ENCODE data around the gene VPS39.

VPS39 gene

DNA sequence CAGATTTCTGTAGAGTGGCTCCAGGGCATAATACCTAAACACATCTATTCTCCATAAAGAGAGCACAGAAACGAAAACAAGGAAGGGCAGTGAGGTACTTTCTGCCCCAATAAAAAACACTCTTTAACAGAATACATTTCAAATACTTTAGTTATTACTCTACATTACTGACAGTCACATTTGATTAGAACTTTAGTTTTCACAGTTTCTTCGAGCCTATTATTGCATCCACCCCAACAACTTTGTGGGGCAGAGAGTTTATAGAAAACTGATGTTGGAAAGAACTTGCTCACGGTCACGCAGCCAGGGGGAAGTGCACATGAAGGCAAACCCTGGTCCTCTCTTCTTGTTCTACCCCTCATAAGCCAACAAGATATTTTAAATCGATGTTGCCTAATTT lies 9.0 kb downstream of the VPS39 start:
- no peak for DNase-seq

DNA sequence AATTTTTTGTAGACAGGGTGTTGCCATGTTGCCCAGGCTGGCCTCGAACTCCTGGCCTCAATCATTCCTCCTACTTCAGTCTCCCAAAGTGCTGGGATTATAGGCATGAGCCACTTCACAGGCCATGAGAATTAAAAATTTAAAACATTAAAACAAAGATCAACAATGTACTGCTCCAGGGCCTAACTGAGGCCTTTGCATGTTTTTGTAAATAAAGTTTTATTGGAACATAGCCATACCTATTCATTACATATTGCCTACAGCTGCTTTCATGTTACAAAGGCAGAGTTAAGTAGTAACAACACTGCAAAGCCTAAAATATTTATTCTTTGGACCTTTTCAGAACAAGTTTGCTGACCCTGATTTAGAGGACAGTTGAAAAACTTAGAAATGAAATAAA lies 9.6 kb downstream of the VPS39 start:
- no peak for DNase-seq

DNA sequence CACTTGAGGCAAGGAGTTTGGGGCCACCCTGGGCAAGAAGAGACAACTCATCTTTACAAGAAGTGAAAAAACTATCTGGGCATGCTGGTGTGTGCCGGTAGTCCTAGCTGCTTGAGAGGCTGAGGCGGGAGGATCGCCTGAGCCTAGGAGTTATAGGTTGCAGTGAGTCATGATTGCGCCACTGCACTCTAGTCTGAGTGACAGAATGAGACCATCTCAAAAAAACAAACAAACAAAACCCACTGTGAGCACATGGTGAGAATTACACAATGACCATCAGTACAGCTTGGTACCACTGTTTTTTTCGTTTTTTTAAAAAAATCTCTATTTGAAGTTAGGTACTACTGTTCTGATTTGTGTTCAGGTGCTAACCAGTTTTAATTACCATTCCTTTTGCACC lies 13.6 kb downstream of the VPS39 start:
- no peak for DNase-seq

DNA sequence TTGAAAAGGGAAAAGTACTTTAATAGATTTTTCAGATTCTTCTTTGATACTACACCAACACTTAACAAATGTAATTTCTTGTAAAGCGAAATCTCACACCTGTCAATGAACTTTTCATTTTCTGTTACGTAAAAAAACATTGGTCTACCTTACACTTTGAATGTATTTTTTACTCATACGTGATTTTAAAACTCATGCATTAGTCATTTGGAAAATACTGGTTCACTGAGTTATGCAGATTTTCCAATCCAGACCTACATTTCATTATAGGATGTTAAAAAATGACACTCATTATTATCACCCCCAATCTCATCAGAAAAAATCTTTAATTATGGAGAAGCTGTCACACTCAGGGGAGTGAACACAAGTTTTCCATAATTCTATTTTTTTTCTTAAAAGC lies 14.7 kb downstream of the VPS39 start:
- no peak for DNase-seq

DNA sequence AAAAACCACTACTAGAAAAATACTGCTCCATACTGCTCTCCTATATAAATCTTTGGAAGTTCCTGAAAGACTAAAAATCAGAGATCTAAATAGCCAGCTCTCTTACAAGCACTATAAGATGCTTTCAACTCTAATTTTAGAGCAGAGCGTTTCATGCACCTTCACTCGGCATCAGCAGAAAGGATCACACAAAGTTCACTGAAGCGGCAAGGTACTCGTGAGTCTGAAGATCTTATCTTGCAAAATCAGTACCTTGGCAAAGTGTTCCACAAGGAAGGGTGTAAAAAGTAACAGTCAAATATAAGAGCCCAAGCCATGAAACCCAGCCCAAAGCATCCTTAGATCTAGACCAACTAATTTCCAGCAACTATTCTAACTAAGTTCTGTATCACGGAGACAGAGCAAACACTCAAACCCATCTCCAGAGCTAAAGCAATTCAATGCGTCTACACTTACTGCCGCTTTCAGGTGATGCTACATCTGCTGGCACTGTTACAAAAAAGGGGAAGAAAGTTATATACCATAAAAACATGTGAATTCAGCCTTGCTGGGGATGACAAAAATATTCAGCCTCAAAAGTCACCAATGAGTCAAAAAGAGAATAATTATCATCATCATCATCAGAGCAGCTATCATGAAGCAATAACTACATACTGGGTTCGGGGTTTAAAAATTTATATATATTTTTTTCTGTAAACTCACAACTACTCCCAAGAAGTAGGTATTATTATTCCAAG lies 16.3 kb downstream of the VPS39 start:
- DNase-seq, result no peak

DNA sequence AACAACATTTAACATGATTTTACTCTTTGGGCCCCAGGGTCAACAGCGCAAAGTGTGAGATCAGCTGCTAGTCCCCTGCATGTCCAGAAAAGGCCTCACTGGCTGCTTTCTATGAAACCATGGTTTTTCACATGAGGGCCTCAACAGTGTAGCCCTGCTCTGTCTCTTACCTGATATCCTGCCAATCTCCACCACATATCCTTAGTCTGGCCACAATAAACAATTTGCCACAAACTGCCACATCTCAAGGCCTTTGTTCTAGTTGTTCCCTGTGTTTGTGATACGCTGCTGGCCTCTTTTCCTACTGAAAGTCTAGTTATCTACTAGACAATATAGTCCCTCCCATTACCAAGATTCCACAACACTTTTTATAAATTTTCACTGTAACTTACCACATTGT lies 17.7 kb downstream of the VPS39 start:
- DNase-seq, result no peak

DNA sequence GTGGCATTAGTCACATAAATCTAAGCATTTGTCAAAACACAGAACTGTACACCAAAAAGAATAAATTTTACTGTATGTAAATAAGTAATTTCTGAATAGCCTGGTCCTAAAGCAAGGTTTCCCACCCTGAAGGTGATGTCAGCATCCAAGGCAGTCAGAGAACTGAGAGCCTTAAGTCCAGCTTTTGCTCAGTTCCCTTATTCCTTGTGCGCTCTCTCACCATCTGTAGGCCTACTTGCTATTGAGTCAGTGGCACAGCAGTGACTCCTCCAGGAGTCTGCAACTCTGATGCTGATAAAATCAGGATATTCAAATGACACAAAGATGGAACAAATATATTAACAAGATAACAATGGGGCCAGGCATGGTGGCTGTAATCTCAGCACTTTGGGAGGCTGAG lies 22.3 kb downstream of the VPS39 start:
- no peak for DNase-seq

DNA sequence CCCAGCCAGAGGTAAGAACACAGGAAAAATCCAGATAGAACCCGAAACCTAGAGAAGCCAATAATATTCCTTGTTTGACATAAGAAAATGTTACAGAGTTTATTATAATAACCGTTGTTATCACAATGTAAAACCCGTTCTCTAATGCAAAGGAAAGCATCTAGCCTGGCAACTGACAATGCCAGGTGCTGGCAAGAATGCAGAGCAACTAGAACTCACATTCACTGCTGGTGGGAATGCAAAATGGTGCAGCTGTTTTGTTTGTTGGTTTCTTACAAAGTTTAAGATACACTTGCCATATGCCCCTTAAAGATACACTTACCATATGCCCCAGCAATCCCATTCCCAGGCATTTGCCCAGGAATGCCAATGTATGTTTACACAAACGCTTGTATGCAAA lies 23.4 kb downstream of the VPS39 start:
- DNase-seq, result no peak

DNA sequence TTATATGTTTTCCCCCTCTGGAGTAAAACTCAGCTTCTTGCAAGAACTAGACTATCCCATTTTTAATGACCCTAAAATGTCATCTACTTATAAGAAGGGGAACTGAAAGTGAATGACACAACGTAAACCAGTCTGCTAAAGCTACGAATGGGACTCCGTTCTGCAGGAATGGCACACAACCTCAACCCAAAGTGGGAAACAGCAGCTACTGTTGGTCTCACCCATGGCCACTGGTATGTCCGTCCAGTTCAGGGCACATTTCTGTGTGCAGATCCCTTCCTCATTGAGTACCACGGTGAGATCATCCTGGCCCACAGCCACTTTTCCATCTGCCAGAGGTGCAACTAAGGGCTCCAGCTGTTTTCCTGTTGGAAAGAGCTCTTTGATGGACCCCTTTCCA lies 23.8 kb downstream of the VPS39 start:
- DNase-seq, result no peak

DNA sequence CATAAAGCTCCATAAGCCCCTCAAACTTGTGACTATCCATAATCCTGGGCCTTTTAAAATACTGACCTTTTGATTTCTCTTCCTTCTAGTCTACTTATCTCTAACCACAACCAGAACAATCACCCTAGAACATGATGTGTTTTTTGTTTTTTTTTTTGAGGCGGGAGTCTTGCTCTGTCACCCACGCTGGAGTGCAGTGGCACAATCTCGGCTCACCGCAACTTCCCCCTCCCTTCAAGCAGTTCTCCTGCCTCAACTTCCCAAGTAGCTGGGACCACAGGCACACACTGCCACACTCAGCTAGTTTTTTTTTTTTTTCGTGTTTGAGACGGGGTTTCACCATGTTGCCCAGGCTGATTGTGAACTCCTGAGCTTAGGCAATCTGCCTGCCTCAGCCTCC lies 25.1 kb downstream of the VPS39 start:
- DNase-seq, result no peak

DNA sequence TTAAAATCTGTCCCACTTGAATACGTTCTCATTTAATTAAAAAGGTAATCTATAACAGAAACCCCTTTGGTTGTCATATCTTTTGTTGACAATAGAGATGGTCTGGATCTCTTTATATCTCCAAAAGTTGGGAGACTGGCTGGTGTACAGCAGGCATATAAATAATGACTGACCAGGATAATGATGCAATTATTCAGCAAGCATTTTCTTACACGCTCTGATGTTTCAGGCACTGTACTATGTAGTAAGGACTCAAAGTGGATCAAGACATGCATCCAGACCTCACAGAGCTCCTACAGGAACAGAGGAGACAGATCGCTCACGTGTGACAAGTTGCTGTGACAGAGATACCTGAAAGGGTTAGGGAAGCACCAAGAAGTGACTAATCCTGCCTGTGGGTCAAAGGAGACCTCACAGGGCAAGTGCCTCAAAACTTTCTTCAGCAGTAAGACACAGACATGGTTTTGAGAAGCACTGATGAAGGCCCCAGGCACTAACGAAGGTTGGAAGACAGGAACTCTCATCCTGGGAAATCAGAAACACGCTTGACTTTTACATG lies 25.7 kb downstream of the VPS39 start:
- DNase-seq, result no peak

DNA sequence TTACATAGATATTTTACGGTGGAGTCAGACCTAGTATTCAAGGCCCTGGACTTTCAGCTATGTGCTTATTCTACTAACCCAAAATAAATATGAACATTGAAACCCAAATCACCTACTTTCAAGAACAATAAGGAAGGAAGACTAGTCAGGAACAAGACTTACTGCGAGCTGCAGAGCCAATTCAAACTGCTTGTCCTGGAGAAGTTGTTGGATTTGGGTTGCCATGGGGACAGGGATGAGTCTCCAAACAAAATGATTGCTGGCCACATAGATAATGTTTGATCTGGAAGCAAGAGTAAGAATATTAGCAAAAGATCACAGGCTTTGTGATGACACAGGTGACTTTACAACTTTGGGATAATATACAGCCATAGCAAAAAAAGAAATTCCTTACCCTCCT lies 30.0 kb downstream of the VPS39 start:
- no peak for DNase-seq

DNA sequence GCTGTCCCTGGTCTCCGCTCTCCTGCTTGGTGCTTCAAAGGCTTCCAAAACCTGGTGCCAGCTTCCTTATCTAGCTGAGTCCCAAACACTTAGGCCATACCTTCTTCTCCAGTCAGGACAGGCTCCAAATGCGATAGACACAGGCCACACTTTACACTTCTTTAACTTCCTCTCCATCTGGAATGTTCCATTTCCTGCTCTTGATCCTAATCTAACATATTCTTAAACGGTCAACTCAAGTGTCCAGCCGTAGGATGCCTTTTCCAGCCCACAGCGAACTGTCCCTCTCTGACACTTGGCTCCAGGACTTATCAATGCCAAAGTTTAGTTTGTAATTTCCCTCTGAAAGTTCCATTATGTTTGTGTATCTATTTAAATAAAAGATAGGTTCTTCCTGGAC lies 32.4 kb downstream of the VPS39 start:
- peak; percentile 45 for DNase-seq

DNA sequence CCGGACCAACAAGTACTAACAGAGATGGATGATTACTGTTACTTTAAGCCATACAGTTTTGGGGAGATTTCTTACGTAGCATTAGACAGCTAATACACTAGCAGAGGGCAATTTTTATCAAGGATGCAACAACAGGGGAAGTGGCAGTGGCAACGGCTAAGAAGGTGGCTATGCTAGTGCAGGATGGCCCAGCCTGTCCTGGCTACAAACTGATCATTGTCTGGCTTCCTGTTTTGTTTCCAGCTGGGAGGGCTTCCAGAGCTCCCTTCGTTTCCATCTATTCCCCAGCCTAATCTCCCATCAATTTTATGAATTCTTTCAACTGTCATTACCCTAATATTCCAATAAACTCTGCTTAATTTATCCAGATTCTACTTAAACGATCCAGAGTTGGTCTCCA lies 35.6 kb downstream of the VPS39 start:
- no peak for DNase-seq

DNA sequence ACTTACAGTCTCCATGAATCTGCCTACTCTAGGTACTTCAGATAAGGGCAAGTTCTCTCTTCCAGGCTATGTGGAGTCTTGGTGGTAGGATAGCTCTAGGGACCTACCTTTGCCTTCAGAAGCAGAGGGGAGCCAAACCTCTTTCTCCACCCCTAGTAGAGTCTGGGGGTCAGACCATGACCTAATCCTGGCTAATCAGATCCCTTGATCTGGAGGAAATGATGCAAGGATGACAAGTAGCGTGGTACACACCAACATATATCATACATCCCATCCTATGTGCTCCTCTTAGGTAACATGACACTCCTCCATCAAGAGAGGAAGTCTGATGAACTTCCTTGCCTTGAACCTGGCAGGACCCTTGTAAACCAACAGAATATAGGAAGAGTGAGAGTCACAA lies 36.3 kb downstream of the VPS39 start:
- DNase-seq, result no peak

DNA sequence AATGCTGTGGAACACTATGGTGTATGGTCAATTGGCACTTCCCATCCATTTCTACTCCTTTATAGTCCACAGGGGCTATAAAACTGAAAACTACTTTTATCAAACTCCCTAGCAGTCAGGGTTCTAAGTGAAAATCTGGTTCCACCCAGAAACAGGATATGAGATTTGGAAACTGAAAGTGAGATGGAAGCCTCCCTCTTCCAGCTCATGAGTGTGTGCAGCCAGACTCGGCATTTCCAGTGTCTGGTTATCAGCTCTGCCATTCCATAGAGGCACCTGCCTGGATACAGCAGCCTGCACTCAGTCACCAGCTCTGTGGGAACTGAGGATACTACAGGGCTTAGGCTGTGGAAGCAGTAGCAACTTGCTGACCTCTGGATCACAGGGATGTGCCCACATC lies 37.0 kb downstream of the VPS39 start:
- no peak for DNase-seq

DNA sequence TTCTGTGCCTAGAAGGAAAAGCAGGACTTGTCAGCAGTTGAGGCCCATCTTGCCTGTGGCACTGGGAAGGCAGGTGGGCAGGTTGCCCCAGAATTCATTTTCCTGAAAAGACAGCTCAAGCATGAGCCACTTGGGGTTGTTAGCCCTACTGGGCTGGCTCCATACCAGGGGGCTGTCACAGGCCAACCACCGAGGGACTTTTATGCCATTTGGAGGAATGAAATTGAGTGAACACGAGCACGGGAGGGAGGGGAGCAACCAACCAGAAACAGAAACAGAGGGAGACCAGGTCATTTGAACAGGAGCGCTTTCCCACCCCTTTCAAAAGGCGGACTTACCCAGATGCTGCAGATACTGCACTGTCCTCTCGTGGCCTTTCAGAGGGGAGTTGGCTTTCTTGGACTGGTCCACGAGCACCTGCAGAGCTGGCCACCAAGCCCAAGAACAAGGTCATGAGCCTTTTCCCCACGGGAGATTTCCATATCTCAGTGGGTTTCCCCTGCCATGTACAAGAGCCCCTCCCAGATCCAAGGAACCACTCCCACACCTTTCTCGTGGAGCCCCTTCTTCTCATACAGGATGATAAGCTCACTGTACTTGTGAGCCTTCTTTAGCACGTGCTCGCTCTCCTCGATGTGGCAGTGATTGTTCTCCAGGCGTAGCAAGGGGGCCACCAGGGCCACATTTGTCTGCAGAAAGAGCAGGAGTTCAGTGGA lies 41.7 kb downstream of the VPS39 start:
- no peak for DNase-seq

DNA sequence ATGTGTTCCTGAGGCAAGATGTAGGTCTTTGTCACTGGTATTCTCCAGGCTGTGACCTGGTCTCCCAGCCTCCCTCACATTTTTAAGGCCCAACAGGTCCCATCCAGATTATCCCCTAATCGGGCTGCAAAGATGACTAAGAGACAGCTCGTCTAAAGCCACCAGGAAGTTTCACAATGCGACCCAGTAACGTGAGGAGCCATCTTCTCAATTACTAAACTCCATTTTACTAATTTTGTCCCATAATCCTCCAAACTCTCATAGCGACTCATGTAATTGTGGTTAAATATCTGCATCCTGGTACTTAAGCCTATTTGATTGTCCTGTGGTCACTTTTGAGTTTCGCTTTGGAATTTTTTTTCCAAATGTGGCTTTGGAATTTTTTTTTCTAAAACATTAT lies 43.0 kb downstream of the VPS39 start:
- DNase-seq, result no peak

DNA sequence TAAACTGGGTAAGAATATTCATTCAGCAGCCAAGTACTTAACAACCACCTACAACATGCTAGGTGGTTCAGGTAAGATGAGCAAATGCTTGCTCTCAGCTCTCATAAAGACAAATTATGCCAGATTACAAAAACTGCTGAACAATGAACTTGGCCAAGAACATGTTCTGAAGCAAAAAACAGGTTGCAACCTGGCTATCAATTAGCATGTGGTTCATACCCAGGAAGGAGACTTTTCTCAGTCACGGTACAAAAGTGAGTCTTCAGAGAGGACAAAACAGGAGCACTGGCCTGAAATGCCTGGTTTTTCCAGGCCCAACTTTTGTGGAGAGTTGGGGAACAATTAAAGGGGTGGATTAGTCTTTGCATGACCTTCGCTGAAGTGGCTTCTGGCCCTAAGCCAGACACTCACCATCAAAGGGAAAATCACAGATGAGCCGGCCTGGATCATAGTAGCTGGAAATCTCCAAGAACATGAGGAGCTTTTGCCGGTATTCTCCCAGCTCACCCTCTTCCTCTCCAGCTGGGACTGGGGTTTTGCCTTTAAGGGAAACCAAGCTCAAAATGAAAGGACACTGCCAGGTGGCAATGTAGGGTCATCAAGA lies 44.1 kb downstream of the VPS39 start:
- no peak for DNase-seq

DNA sequence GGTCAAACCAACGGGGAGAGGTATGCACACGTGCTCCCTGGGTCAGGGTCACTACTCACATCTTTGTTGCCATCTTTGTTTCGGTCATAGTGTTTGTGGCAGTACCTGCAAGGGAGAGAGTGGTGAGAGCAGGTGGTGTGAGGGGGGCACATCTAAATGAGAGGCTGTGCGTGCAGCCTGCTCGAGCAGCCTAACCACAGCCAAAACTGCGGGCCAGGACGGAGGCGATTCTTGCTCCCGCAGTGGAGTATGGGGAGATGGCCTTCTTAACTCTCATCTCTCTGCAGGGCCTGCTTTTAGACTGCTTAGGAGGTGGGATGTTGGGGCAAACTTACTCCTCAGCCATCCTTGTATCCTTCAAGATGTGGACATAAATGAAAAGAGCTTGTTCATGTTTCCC lies 44.8 kb downstream of the VPS39 start:
- no peak for DNase-seq

DNA sequence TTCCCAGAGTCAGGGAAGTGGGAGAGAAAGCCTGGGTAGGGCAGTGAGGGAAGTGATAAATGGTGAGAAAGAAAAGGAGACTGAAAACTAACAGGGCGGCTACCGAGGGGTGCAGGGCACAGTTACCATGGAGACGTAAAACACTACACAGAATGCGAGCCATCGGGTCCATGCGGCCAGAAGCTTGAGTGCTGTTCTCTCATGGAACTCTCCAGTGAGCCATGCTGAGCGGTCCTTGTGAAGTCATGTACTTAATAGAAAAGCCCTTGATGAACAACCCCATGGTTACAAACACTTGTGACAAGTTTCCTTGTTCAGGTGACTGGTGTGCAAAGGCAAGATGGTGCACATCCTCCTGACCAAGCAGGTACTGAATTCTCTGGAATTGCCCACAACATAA lies 48.0 kb downstream of the VPS39 start:
- DNase-seq, result no peak

DNA sequence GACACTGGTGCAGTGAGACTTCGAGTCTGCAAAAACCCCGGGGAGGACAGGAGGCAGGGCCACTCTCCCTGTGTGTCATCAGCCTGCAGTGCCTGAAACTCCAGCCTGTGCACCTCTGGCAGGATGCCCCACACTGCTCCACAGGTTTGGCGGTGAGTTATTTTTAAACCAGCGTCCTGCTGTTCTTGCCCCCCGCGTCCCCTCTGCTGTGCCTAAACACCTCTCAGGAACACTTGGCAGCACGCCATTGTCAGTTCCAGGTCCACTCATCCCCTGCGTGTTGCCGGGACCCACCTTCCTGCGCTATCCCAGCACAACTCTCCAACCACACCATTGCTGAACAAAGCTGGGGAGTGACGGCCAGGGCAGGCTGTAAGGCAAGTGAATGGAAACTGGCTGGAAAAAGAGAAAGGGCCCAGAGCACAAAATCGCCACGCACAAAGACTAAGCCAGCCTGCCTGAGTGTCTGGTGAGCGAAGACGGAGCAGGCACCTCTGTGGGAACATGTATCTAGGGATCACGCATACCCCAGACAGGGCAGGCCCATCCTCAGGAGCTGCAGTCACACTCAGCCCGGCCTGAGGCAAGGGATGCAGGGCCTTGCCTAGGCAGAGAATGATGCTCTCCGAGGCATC lies 48.6 kb downstream of the VPS39 start:
- DNase-seq, result no peak

DNA sequence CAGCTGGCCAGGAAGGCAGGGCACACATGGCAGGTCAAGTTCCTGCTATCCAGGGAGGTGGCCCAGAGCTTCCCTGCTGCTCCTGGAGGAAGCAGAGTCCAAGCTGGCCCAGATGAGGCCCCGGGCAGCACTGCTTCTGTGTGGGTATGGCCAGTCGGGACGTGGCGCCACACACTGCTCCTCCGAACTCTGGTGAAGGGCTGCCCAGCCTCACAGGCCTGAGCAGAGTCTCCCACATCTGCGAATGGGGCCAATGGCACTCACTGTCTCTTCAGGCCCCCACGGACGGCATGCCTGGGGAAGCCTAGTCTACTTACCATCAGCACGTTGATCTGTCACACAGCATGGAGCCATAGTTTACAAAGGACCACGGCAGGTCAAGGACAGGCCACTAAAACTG lies 49.2 kb downstream of the VPS39 start:
- DNase-seq, result no peak

Data from NCI-H1694 treated with DMSO at 0.1 percent for 48 hours (cell line).